Mesenteric fat pad (tissue), 1 donor: ENCODE results near the gene ADNP2. TPM values are rescaled to one million over a fixed set of nuclear protein-coding genes. Genes with fewer than 3 reads are reported as not detected.

Source experiments
- DNase-seq: peaks from one replicate; pipeline ENCODE4 v3.0.0-alpha.2; 2020; ENCODE audit warnings: low spot score
- total RNA-seq: library from RNA; stranded (reverse); fragmentation: NEBNext Ultra II Directional; extraction: Animal tissue kit (Norgen Biotek cat#: 25700); gene quantifications from one replicate; pipeline ENCODE4 v1.2.1, GENCODE V29; 2021
- donor health status: DM: yes; HTN: yes; CAD: no.

The ADNP2 gene
- total RNA-seq, 1 donor from 2014 or later = 16.0 TPM

DNA sequence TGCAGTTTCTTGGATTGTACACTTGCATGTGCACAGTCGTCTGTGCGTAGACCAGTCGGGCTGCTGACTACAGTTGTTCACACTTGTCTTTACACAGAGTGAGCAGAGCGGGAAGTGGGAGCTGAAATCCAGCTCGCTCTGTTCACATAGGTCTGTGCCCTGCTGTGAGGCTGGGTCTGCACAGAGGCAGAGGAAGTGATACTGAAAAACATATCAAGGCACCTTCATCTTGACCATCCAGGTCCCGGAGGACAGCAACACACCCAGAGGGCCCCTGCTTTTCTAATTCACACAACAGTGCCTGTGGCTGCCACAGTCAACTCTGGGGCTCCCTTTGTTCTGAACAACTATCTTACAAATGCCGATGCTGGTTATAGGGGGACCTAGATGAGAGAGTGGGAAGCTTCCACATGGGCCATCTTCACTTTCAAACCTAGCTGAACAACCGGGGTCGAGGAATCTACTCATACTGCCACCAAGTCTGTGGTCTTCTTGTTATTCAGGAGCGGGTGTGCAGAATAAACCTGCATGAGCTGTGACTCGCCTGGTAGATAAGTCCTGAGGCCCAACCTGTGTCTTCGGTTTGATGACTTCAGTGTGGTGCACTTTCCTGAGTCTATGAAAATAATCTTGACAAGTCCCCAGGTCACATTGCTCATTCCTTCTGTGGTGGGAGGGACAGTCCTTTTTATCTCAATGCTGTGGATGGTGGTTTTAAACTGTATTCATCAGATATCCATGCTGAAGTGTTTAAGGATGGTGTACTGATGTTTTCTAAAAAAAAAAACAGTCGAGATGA is 3.5 kb upstream of the ADNP2 start:
- DNase-seq = no peak

DNA sequence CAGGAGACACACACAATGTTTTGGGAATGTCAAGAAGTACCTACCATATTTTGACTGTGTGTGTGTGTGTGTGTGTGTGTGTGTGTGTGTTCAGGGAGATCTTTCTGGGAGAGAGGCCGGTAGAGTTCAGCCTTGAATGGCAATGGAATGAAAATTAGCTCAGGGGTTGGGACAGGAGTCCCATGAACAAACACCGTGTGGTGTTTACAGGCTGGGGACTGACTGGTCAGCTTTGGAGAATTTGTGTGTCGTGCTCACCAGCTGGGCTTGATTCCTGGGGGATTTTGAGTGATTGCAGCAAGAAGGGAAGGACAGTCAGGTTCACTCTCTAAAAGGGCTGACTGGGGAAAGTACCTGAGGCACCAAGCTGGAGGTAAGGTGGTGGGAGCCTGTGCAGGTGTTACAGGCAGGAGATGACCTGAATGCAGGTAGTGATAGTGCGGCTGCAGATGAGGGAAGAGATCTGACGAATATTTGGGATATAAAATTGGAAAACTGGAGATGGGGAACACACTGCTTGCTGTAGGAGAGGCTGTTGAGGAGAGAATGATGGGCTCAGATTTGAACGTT is 2.5 kb upstream of the ADNP2 start:
- DNase-seq = no peak

DNA sequence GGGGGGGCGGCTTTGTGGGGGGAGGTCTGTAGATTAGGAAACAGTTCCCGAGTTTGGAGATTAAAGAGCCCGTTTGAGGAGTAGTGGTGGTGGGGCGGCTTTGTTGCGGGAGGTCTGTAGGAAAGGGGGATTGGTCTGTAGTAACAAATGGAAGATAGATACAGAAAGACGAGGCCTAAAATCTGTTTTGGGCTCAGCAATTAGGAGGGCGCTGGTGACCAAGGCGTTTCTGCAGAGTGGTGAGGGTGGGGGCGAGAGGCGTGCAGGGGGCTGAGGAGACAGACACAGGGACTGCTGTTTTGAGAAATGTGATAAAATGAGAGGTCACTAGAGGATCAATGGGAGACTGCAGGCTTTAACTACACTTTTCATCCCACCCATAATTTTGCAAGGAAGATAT is 1.6 kb upstream of the ADNP2 start:
- DNase-seq = no peak

DNA sequence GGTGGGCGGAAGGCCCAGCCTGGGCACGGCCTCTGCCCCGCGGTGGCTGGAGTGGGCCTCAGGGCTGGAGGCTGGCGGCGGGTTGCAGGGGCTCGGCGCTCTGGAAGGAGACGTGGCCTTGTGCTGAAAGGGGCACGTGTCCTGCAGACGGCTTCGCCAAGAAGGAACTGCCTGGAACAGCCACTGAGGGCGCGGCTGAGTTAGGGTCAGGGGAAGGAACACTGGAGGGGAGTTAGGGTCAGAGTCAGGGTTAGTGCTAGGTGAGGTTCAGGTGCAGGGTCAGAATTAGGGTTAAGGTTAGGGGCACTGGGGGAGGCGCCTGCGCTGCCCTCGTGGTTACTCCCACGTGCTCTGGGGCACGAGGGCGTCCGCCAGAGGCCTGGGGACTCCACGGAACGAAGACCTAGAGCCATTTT is 933 bp upstream of the ADNP2 start:
- DNase-seq = no peak

DNA sequence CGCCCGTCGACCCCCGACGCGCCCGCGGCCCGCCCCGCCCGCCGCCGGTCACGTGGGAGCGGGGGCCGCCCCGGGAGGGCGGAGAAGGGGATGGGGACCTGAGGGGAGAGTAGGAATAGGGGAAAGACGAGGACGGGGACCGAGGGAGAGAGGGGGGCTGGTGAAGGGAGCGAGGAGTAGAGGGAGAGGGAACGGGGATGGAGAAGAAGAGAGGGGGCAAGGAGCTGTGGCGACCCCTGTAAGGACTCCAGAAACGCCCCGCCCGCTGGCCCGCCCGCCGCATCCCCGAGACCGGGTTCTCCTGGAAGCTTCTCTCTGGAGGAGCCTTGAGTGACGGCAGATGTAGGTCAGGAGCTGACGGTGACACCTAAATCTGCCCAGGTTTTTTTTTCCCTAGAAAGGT is 615 bp downstream of the ADNP2 start:
- DNase-seq = no peak

DNA sequence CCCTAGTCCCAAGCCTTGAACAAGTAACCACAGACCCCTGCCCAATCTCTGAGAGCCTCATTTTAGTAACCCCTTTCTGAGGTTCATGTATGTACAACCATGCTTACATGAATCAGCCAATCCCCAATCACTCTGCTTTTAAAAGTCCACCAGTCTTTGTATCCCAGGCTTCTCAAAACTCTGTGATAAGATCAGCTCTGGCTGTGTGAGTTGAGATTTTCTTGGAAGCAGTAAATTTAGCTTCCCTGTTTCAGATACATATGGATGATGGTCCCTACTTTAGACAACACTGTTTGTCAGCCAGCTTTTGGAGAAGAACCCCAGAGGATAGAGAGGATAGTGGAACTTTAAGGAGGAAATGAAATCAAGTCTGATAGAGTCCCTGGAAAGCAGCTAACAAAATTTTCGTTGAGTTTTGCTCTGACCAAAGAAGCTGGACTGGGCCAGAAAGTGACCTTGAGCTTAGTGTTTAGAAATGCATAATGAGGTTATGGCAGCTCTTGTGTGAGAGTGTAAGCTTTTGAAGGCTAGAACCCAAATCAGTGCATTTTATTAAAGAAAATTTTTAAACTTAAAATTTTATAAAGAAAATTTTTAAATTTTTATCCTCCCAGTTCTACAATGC is 3.7 kb downstream of the ADNP2 start:
- no peak for DNase-seq

DNA sequence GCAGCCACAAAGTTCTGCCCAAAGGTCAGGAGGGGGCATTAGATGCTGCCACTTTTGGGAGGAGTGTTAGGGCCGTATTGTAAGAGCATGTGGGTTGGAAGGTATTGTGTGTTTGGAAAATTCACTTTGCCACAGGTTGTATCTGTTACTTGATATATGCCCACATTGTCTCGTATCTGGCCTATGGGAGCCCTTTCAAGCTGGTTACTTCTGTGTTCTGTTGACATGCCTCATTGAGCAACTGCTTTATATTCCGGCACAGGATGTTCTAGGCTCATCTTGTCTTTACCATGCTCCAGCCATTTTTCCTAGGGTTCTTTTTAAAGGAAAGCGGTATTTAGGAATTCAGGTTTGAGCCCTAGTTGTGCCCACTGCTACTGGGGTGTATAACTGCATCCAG is 6.0 kb downstream of the ADNP2 start:
- no peak for DNase-seq

DNA sequence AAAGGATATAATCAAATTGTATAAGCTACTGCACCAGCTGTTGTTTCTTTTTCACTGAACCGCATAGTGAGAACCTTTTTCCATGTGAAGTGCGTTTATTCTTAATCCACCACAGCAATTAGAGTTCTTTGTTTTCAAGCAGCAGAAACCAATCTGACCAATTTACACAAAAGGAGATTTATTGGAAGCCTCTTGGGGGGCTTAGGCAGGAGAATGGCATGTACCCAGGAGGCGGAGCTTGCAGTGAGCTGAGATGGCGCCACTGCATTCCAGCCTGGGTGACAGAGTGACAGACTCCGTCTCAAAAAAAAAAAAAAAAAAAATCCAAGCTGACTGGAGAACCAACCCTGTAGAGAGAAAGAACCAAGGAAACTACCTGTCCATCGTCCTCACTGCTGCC is 10.0 kb downstream of the ADNP2 start:
- DNase-seq = no peak

DNA sequence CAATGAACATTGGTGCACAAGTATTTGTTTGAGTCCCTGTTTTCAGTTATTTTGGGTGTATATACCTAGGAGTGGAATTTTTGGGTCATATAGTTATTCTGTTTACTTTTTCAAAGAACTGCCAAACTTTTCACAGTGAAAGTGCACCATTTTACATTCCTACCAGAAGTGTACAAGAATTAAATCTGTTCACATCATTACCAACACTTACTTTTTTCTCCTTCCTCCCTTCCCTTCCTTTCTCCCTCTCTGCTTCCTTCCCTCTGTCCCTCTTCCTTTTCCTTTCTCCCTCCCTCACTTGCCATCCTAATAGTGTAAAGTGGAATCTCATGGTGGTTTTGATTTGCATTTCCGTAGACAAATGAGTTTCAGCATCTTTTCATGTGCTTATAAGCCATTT is 11.9 kb downstream of the ADNP2 start:
- no peak for DNase-seq

DNA sequence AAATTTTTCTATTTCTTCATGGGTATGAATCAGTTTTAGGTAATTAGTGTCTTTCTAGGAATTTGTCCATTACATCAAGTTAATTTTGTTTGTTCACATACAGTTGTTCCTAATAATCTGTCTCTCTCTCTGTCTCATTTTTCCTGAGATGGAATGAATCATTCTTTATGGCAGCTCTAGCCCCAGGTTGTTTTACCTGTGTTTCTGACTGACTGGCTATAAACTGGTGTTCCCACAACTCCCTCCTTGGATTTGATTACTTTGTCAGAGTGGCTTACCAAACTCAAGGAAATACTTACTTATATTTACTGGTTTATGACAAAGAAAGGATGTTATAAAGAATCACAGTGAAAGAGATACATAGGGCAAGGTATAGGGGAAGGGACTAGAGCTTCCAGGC is 15.1 kb downstream of the ADNP2 start:
- DNase-seq = no peak

DNA sequence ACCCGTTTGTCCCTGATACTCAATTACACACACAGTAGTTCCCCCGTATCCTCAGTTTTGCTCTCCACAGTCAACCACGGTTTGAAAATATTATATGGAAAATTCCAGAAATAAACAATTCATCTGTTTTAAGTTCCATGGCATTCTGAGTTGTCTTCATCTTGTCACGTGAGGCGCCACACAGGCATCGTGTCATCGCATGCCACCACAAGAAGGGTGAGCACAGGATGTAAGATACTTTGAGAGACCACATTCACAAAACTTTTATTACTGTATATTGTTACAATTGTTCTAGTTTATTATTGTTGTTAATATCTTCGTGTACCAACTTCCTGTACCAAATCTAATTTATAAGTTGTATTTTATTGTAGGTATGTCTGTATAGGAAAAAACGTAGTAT is 17.7 kb downstream of the ADNP2 start:
- no peak for DNase-seq

DNA sequence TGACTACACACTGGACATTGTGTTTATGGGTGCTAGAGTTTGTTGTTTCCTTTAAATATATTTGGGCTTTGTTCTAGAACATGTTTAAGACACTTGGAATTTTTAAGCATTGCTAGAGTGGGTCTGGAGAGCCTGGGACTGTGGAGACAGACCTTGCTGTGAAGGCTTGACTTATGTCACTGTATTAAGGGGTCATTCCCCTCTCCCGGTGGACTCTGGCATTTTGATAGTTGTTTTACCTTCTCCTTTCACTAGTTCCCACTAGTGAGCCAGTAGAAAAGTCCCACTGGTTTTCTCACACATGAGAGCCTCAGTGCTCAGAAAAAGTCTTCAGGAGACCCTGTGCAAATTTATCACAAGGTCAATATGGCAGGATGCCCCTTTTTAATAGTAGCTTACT is 18.6 kb downstream of the ADNP2 start:
- DNase-seq = no peak

DNA sequence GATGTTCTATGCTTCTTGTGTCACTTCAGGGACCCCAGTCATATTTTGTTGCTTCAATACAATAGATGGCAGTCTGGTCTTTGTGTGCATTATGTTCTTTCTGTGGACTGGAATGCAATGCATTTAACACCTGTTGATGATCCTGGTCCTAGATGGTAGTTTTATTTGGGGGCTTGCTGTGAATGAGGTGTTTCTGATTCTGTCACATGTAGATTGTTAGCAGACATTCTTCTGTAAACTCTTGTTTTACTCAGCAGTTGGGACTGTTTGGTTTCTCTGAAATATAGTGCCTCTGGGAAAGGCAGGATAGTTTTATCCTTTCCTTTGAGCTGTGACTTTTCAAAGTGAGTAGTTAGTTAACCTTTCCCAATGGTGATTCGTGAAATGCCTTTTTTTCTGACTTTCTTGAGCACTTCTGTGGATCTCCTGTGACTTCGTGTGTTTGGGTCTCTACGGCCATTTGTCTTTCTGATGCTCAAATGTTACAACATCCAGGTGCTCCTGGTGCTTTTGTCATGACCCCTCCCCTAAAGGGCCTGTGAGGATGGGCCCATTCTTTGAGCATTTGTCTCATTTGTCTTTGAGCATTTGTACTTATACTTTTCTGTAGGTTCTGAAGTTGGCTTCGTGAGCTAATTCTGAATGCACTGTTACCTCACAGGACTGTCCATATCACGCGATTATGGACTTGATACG is 20.8 kb downstream of the ADNP2 start:
- DNase-seq = no peak

DNA sequence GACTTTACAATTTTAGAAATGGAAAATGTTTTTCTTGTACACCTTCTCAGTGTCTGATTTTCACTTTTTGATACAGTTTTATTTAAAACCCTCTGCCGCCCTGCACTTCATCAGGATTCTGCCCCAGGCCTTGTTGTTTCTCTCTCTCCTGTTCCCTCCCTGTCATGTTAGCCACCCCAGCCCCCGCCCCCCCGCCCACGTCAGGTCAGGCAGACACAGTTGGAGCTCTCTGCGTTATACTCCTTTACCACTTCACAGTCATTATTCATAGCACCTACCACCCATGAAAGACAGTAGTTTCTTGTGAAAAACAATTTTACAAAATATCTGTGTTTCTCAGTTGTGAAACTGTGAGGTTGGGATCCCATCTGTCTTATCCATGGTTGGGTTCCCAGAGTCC is 21.5 kb downstream of the ADNP2 start:
- DNase-seq = no peak

DNA sequence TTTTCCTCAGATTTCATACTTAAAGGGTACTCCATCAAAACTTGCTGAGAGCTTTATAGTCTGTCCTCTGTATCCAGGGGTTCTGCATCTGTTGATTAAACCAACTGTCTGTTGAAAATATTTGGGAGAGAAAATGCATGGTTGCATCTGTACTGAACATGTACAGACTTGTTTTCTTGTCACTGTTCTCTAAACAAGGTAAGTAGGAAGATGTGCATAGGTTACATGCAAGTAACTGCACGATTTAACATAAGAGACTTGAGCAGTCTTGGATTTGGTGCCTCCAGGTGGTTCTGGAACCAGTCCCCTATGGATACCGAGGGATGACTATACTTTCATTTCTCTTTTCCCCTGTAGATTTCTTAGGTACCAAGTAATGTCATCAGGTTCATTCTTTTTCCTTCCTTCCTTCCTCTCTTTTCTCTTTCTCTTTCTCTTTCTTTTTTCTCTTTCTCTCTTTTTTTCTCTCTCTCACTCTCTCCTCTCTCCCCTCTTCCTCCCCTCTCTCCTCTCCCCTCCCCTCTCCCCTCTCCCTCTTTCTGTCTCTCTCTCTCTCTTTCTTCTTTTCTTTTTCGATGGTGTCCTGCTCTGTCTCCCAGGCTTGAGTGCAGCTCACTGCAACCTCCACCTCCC is 23.2 kb downstream of the ADNP2 start:
- no peak for DNase-seq

DNA sequence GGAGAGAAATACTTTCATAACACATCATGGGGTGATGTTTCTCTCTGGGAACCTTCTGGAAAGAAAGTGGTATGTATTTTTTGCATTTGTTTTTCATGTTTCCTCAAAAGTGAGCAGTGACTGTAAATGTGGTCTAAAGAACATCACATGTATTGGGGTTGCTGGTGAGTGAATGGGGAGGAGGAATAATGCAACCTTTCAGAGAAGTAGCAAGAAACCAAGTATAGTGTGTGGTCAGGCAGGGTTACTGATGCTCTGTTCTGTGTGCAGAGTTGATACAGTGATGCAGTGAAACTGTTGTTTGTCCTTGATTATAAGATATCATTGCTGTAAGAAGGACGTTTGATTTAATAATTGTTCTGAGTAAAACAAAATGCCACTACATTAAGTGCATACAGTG is 24.1 kb downstream of the ADNP2 start:
- no peak for DNase-seq

DNA sequence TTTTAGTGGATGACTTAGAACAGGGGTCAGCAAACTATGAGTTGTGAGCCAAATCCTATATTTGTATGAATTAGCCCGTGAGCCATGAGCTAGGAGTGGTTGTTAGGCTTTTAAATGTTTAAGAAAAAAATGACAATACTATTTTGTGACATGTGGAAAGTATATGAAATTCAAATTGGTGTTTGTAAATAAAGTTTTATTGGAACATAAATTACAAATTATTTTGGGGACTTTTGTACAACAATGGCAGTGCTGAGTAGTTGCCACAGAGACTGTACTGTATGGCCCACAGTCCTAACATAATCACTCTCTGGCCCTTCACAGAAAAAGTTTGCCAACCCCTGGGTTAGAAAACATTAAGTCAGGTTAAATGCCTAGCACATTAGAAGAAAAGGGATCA is 26.1 kb downstream of the ADNP2 start:
- DNase-seq = no peak

DNA sequence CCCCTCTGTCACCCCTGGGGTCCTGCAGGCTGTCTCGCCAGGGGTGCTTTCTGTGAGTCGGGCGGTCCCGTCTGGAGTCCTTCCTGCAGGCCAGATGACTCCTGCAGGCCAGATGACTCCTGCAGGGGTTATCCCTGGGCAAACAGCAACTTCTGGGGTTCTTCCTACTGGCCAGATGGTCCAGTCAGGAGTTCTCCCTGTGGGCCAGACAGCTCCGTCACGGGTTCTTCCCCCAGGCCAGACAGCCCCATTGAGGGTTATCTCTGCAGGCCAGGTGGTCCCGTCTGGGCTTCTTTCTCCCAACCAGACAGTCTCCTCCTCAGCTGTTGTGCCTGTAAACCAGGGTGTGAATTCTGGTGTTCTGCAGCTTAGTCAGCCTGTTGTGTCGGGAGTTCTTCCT is 27.6 kb downstream of the ADNP2 start:
- no peak for DNase-seq

DNA sequence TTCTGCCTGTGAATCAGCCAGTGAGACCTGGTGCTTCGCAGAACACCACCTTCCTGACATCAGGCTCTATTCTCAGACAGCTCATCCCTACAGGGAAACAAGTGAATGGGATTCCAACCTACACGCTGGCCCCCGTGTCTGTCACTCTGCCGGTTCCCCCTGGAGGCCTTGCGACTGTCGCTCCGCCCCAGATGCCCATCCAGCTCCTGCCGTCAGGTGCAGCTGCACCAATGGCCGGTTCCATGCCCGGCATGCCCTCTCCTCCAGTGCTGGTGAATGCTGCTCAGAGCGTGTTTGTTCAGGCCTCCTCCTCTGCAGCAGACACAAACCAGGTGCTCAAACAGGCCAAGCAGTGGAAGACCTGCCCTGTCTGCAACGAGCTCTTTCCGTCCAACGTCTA is 28.1 kb downstream of the ADNP2 start:
- no peak for DNase-seq

DNA sequence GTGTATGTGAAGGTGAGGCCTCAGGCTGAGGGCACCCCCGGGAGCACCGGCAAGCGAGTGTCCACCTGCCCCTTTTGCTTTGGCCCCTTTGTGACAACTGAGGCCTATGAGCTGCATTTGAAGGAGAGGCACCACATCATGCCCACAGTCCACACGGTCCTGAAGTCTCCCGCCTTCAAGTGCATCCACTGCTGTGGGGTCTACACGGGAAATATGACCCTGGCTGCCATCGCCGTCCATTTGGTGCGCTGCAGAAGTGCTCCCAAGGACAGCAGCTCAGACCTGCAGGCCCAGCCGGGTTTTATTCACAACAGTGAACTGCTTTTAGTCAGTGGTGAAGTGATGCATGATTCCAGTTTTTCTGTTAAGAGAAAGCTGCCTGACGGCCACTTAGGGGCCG is 28.9 kb downstream of the ADNP2 start:
- DNase-seq = no peak

DNA sequence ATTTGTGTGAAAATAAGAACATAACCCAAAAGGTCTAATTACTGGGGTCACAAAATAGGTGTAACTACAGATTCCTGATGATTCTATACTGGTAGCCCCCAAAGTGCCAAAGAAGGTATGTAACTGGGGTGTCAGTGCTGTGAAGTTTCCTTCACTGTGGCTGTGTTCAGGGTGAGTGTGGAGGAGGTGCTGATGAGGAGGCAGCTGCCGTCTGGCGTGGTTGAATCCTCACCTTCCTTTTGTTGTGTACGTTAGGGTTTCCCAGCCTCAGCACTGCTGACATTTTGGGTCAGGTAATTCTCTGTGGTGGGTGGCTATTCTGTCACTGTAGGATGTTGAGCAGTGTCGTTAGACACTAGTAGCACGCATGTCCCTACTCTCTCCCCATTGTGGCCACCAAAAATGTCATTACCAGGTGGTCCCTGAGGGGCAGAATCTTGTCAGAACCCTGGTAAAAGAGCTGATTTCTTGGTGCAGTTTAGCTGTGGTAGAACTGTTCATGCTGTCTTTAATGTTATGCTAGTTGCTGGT is 31.5 kb downstream of the ADNP2 start:
- no peak for DNase-seq

DNA sequence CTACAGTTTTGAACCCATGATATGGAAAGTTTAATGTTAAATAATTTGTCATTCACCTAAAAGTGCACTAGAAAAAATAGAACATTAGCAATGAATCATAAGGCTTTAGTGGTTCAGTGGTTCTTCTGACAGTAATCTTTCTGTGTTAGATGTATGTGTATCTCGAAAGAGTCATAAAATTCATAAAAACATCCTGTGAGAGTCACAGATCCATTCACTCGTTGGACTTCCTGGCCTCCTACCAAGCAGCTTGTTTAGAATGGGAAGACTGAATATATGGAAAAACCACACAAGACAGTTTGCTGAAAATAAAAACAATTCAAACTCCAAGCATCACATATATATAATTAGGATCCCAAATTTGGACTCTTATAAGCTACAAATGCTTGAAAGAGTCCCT is 34.8 kb downstream of the ADNP2 start:
- no peak for DNase-seq
